ENCODE measurements around the gene CYGB.

CYGB gene

DNA sequence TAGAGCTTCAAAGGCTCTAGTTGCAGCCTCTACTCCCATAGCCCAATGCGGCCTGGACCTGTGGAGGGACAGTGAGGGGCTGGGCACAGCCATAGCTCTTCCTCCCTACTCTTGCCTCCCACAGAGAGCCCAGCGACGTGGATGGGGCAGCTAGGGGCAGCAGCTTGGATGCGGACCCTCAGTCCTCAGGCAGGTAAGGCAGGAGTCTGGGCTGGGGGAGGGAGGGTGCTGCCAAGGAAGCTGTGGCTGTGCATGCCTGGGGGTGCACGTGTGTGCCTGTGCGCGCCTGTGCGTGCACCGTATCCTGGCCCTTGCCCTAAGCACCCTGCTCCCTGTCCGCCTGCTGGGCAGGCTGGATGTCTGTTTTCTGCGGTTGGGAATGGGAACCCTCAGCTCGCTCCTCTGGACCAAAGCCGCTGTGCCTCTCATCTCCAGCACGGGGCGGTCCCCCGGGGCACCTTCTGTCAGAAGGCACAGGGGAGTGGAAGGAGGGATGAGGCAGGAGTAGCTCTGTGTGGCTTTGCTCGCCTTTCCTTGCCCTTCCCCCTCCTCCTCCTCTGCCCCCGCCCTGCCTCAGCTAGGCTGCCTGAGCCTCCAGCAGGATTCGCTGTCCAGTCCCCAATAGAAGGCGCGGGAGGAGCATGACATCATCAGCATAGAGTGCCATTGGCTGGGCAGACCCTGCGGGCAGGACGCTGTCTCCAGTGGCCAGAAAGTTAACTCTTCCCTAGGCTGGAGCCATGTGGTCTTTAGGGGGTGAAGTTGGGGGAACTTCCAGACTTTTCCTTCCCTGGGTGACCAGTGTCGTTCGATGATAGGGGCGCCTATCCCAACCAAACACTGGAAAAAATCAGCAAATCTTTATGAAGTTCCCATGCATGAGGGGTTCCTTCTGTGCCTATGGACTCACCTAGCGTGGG is 3.1 kb upstream of the CYGB start:
- DNase-seq (ENCODE audit: low read depth): peak; percentile 88
- TF ChIP-seq MYC (IDR thresholded peaks at IDR 0.05; ENCODE audit: low read depth, low read length): peak; percentile 90
- peak; percentile 11 for TF ChIP-seq POLR2A (IDR thresholded peaks at IDR 0.05; ENCODE audit: extremely low read depth, insufficient read length)
- TF ChIP-seq MAX (IDR thresholded peaks at IDR 0.05; ENCODE audit: low read depth, low read length): peak; percentile 84
- TF ChIP-seq, protein P1, sequence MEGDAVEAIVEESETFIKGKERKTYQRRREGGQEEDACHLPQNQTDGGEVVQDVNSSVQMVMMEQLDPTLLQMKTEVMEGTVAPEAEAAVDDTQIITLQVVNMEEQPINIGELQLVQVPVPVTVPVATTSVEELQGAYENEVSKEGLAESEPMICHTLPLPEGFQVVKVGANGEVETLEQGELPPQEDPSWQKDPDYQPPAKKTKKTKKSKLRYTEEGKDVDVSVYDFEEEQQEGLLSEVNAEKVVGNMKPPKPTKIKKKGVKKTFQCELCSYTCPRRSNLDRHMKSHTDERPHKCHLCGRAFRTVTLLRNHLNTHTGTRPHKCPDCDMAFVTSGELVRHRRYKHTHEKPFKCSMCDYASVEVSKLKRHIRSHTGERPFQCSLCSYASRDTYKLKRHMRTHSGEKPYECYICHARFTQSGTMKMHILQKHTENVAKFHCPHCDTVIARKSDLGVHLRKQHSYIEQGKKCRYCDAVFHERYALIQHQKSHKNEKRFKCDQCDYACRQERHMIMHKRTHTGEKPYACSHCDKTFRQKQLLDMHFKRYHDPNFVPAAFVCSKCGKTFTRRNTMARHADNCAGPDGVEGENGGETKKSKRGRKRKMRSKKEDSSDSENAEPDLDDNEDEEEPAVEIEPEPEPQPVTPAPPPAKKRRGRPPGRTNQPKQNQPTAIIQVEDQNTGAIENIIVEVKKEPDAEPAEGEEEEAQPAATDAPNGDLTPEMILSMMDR (IDR thresholded peaks at IDR 0.05; ENCODE audit: low read depth, low read length): no peak
- H3K4me3 ChIP-seq (ENCODE audit: low read depth, low read length): no peak overlapping the region

DNA sequence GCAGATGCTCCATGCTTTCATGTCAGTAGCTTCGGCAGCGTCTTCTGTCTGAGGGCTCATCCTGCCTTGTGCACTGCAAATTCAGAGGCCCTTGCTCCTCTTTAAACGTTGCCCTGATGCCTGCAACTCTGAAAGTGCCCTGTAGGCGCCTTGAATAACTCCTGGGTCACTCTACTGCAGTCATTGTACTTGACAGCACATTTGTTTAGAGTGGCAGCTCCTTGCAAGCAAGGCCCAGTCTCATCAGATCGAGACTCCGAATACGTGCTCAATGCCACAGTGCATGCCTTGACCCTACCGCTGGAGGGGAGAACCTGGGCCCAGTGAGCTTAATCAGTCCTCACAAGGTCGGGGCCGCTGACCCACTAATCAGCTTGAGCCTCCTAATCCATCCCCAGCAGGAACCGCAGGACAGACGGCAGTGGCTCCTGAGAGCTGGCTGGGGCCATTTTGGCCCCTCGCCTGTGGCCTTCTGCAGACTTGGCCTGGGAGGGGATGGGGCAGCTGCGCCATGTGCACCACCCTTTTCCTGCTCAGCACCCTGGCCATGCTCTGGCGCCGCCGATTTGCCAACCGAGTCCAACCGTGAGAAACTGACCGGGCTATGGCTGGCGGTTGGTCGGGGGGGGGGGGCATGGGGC is 2.2 kb upstream of the CYGB start, which contains the start of gene PRCD:
TSS of gene PRCD (plus strand) at position 414 of the 641 bp plus-strand sequence. CDS start at position 512, 98 bp downstream.
- TF ChIP-seq MAX (IDR thresholded peaks at IDR 0.05; ENCODE audit: low read depth, low read length): no peak
- no peak for TF ChIP-seq MYC (IDR thresholded peaks at IDR 0.05; ENCODE audit: low read depth, low read length)
- TF ChIP-seq, protein P1 (IDR thresholded peaks at IDR 0.05; ENCODE audit: low read depth, low read length): no peak
- TF ChIP-seq POLR2A (IDR thresholded peaks at IDR 0.05; ENCODE audit: extremely low read depth, insufficient read length): no peak
- no peak within 1 kb of the TSS for H3K4me3 ChIP-seq (ENCODE audit: low read depth, low read length)
- no peak for DNase-seq (ENCODE audit: low read depth)

DNA sequence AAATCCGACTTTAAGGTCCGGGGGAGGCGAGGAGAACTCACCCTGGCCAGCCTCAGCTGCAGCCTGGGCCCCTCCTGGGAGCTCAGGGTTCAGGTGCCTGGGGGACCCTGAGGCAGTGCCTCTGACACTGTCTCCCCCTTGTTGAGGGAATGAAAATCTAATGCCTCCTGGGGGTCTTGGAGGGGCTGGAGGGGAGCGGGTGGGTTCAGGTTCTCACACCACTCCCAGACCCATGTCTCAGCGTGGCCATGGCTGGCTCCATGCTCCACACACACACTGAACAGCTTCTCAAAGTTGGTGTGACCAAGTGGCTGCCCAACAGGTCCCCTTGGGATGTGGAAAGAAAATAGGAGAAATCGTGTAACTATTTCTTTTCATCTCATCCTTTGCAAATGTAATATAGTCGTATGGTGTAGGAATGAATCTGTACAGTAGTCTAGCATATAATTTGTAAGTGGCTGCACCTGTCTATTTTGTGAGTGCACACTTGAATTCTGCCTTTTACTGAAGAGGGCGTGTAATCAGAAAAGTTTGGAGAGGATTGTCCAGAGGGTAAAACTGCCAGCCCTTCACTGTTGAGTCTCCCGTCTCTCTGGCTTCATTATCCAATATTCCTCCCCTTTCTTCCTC is 1.5 kb upstream of the CYGB start:
- H3K4me3 ChIP-seq (ENCODE audit: low read depth, low read length): no peak overlapping the region
- no peak for TF ChIP-seq POLR2A (IDR thresholded peaks at IDR 0.05; ENCODE audit: extremely low read depth, insufficient read length)
- TF ChIP-seq, protein P1 (IDR thresholded peaks at IDR 0.05; ENCODE audit: low read depth, low read length): no peak
- TF ChIP-seq MYC (IDR thresholded peaks at IDR 0.05; ENCODE audit: low read depth, low read length): no peak
- no peak for TF ChIP-seq MAX (IDR thresholded peaks at IDR 0.05; ENCODE audit: low read depth, low read length)
- DNase-seq (ENCODE audit: low read depth): no peak

- no peak for TF ChIP-seq MAX (IDR thresholded peaks at IDR 0.05; ENCODE audit: low read depth, low read length)
- H3K4me3 ChIP-seq (ENCODE audit: low read depth, low read length): no peak overlapping the region
- DNase-seq (ENCODE audit: low read depth): peak; percentile 62
These were observed 897 bp upstream of the CYGB start for GRCh38 chr17:76538281-76538931.

GRCh38 chr17:76537288-76537577 is 276 bp downstream of the CYGB start:
- no peak overlapping the region for H3K4me3 ChIP-seq (ENCODE audit: low read depth, low read length)
- TF ChIP-seq MYC (IDR thresholded peaks at IDR 0.05; ENCODE audit: low read depth, low read length) (no peak), POLR2A (IDR thresholded peaks at IDR 0.05; ENCODE audit: extremely low read depth, insufficient read length) (no peak), MAX (IDR thresholded peaks at IDR 0.05; ENCODE audit: low read depth, low read length) (no peak)
- DNase-seq (ENCODE audit: low read depth): no peak

DNA sequence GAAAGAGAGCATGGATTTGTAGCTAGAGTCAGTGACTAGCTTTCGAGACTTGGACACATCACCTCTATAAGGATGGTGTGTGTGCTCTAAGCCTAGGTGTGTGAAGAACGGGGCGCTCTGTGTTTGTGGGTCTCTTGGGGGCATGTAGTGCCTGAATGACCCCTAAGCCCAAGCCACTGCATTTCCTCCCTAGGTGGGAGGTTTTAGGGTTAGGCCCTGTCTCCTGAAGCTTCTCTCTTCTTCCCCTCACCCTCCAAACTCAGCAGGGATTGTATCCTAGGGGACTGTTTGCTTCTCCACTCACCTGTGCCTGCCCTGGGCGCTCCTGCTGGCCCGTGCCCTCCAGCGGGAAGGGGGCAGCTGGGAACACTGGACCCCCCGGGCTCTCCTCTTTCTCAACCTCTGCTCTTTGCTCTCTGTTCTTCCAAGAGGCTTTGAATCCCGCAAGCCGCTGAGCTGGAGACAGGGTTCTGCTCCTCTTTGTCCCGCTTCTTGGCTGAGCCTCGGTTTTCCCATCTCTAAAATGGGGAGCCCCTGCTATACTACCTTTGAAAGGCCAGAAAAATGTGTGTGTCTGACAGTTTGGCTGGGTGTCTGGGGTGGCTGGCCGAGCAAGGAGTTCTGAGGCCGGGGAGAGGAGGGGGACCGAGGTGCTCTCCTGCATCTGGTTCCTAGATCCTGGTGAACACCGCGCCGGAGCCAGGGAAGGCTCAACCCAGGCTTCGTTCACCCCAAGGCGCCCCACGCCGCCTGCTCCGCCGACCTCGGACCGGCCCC is 810 bp downstream of the CYGB start:
- no peak for DNase-seq (ENCODE audit: low read depth)
- TF ChIP-seq MYC (IDR thresholded peaks at IDR 0.05; ENCODE audit: low read depth, low read length) (no peak), POLR2A (IDR thresholded peaks at IDR 0.05; ENCODE audit: extremely low read depth, insufficient read length) (no peak), MAX (IDR thresholded peaks at IDR 0.05; ENCODE audit: low read depth, low read length) (no peak)
- TF ChIP-seq, protein P1 (IDR thresholded peaks at IDR 0.05; ENCODE audit: low read depth, low read length): no peak
- H3K4me3 ChIP-seq (ENCODE audit: low read depth, low read length): no peak overlapping the region
